ENCODE results near the gene OPTC. TPM values are rescaled to one million over a fixed set of nuclear protein-coding genes. Genes with fewer than 3 reads are reported as not detected.
"Not testable (repeated sequence)": the region's sequence is repeated elsewhere in the genome, so short reads cannot be mapped to it uniquely, and the experiment has no call there.

The OPTC gene, protein sequence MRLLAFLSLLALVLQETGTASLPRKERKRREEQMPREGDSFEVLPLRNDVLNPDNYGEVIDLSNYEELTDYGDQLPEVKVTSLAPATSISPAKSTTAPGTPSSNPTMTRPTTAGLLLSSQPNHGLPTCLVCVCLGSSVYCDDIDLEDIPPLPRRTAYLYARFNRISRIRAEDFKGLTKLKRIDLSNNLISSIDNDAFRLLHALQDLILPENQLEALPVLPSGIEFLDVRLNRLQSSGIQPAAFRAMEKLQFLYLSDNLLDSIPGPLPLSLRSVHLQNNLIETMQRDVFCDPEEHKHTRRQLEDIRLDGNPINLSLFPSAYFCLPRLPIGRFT
- total RNA-seq (not detected), polyA plus RNA-seq (not detected)

DNA sequence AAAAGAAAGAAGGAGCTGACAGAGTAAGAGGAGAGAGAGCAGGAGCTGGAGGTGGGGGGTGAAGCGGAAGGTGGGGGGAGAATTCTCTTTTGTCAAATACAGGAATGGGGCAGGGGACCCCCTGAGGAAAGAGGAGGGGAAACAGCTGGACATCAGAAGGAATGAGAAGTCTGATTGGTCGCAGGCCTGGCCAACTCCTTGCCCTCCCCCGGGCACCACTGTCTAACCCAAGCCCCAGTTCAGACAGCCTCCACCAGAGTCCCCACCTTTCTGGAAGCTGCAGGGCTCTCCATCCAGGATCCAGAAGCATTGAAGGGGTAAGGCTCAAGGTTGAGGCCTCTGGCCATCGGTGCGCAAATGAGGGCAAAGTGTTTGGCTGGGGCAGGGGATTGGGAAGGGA, at the start of gene OPTC:
OPTC (plus strand) TSS at position 253 of the 400 bp plus-strand sequence. CDS start 1,853 bp downstream, outside the sequence.
- H3K4me1 ChIP-seq: peaks cover 0 to 10% (median 2%) of the 10 kb centered on the region in 4 donors
- no peaks in the 10 kb centered on the region for H3K27me3 ChIP-seq
- H3K36me3 ChIP-seq: peaks cover 0 to 9% (median 4%) of the 10 kb centered on the region in 4 donors
- H3K27ac ChIP-seq: no peak within 1 kb of the TSS
- no peak within 1 kb of the TSS for H3K4me3 ChIP-seq
- WGBS, 2 donors: 90 to 92% methylated on average over 5 of the region's 5 CpGs
- intact Hi-C loops (cut with DNase I): no loop called here
- no peak for DNase-seq
- H3K9me3 ChIP-seq: no peaks in the 10 kb centered on the region
- TF ChIP-seq POLR2A (IDR thresholded peaks at IDR 0.05) (no peak), POLR2AphosphoS5 (IDR thresholded peaks at IDR 0.05) (peak in 1 of 4 donors; percentile 19)
- TF ChIP-seq, protein P1, sequence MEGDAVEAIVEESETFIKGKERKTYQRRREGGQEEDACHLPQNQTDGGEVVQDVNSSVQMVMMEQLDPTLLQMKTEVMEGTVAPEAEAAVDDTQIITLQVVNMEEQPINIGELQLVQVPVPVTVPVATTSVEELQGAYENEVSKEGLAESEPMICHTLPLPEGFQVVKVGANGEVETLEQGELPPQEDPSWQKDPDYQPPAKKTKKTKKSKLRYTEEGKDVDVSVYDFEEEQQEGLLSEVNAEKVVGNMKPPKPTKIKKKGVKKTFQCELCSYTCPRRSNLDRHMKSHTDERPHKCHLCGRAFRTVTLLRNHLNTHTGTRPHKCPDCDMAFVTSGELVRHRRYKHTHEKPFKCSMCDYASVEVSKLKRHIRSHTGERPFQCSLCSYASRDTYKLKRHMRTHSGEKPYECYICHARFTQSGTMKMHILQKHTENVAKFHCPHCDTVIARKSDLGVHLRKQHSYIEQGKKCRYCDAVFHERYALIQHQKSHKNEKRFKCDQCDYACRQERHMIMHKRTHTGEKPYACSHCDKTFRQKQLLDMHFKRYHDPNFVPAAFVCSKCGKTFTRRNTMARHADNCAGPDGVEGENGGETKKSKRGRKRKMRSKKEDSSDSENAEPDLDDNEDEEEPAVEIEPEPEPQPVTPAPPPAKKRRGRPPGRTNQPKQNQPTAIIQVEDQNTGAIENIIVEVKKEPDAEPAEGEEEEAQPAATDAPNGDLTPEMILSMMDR (IDR thresholded peaks at IDR 0.05): no peak

- Histone ChIP-seq H3K9me3 (peaks cover 0 to 4% (median 0%) of the 10 kb centered on the region in 4 donors), H3K4me3 (no peak overlapping the region), H3K4me1 (peaks cover 0 to 53% (median 43%) of the 10 kb centered on the region in 4 donors), H3K27me3 (no peaks in the 10 kb centered on the region), H3K27ac (peak overlapping the region in 3 of 4 donors; percentile 48 to 68 (median 61)), H3K36me3 (no peaks in the 10 kb centered on the region)
- peak in 1 of 4 donors; percentile 62 for TF ChIP-seq EP300 (IDR thresholded peaks at IDR 0.05)
- peak in 3 of 4 donors; percentile 35 to 62 (median 47) for TF ChIP-seq POLR2AphosphoS5 (IDR thresholded peaks at IDR 0.05)
- no peak for TF ChIP-seq POLR2A (IDR thresholded peaks at IDR 0.05)
- TF ChIP-seq, protein P1 (IDR thresholded peaks at IDR 0.05): no peak
- intact Hi-C loops (cut with DNase I): no loop called here
- DNase-seq: peak; percentile 89
- 42 to 78% methylated on average over 1 of the region's 1 CpG for WGBS, 2 donors
These were observed 49.8 kb upstream of the OPTC start for GRCh38 chr1:203444171-203444576.

GRCh38 chr1:203447151-203447550, 46.8 kb upstream of the OPTC start:
- H3K27me3 ChIP-seq: no peaks in the 10 kb centered on the region

GRCh38 chr1:203447598-203447997, 46.4 kb upstream of the OPTC start:
- WGBS, 2 donors: 90 to 96% methylated on average over 1 of the region's 1 CpG
- peak; percentile 20 to 83 (median 53) for TF ChIP-seq EP300 (IDR thresholded peaks at IDR 0.05)
- TF ChIP-seq POLR2AphosphoS5 (IDR thresholded peaks at IDR 0.05): peak; percentile 65 to 82 (median 70)
- H3K27me3 ChIP-seq; intact Hi-C loops (cut with DNase I); H3K9me3 ChIP-seq; DNase-seq; H3K36me3 ChIP-seq; H3K4me3 ChIP-seq: not testable (repeated sequence)
- H3K4me1 ChIP-seq: peaks cover 0 to 52% (median 40%) of the 10 kb centered on the region in 4 donors
- peak overlapping the region; percentile 49 to 78 (median 64) for H3K27ac ChIP-seq

More at GRCh38 chr1:203447151-203447550, 46.8 kb upstream of the OPTC start:
- Histone ChIP-seq H3K36me3 (no peaks in the 10 kb centered on the region), H3K4me3 (no peak overlapping the region), H3K9me3 (peaks cover 0 to 4% (median 0%) of the 10 kb centered on the region in 4 donors), H3K27ac (peak overlapping the region in 2 of 4 donors; percentile 77 to 78), H3K4me1 (peaks cover 0 to 48% (median 36%) of the 10 kb centered on the region in 4 donors)
- TF ChIP-seq, protein P1 (IDR thresholded peaks at IDR 0.05): no peak
- TF ChIP-seq POLR2AphosphoS5 (IDR thresholded peaks at IDR 0.05) (no peak), EP300 (IDR thresholded peaks at IDR 0.05) (no peak), POLR2A (IDR thresholded peaks at IDR 0.05) (no peak)
- WGBS, 2 donors: 67 to 72% methylated on average over 2 of the region's 2 CpGs
- no peak for DNase-seq
- intact Hi-C loops (cut with DNase I): no loop called here

GRCh38 chr1:203448521-203449061, 45.4 kb upstream of the OPTC start:
- TF ChIP-seq EP300 (IDR thresholded peaks at IDR 0.05): peak in 3 of 4 donors; percentile 16 to 50 (median 42)
- TF ChIP-seq, protein P1 (IDR thresholded peaks at IDR 0.05): no peak
- peak; percentile 28 to 54 (median 47) for TF ChIP-seq POLR2AphosphoS5 (IDR thresholded peaks at IDR 0.05)
- no peak for TF ChIP-seq POLR2A (IDR thresholded peaks at IDR 0.05)
- Histone ChIP-seq H3K4me1 (peaks cover 0 to 58% (median 42%) of the 10 kb centered on the region in 4 donors), H3K27me3 (no peaks in the 10 kb centered on the region), H3K27ac (peak overlapping the region; percentile 49 to 78 (median 64)), H3K9me3 (peaks cover 0 to 4% (median 0%) of the 10 kb centered on the region in 4 donors), H3K4me3 (no peak overlapping the region), H3K36me3 (no peaks in the 10 kb centered on the region)
- intact Hi-C loops (cut with DNase I): no loop called here
- peak; percentile 85 for DNase-seq
- WGBS, 2 donors: 61 to 69% methylated on average over 9 of the region's 9 CpGs

All from sigmoid colon (tissue), 7 donors.